ENCODE measurements around the gene GSTT2.

The GSTT2 gene

DNA sequence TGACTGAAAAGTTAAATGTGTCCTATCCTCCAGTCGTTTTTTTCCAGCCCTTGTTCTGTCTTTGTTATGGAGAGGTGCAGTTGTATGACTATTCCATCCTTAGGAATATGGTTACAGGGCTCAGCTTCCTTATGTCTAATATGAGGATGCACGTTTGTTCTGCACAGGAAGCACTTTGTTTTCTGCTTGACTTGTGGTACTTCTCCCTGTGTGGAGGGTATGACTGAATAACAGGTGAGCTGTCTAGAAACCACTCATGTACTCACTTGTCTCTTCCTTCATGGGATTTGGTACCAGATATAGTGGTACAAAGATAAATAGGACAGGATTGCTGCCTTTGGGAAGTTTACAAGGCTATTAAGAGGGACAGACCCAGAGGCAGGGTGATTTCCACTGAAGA, 48.6 kb downstream of the GSTT2 start:
- no peak overlapping the region for H3K4me3 ChIP-seq (ENCODE audit: low read length)
- TF ChIP-seq, protein P1, sequence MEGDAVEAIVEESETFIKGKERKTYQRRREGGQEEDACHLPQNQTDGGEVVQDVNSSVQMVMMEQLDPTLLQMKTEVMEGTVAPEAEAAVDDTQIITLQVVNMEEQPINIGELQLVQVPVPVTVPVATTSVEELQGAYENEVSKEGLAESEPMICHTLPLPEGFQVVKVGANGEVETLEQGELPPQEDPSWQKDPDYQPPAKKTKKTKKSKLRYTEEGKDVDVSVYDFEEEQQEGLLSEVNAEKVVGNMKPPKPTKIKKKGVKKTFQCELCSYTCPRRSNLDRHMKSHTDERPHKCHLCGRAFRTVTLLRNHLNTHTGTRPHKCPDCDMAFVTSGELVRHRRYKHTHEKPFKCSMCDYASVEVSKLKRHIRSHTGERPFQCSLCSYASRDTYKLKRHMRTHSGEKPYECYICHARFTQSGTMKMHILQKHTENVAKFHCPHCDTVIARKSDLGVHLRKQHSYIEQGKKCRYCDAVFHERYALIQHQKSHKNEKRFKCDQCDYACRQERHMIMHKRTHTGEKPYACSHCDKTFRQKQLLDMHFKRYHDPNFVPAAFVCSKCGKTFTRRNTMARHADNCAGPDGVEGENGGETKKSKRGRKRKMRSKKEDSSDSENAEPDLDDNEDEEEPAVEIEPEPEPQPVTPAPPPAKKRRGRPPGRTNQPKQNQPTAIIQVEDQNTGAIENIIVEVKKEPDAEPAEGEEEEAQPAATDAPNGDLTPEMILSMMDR (conservative IDR thresholded peaks at IDR 0.05; ENCODE audit: low read length): no peak
- DNase-seq (ENCODE audit: low read depth): no peak

DNA sequence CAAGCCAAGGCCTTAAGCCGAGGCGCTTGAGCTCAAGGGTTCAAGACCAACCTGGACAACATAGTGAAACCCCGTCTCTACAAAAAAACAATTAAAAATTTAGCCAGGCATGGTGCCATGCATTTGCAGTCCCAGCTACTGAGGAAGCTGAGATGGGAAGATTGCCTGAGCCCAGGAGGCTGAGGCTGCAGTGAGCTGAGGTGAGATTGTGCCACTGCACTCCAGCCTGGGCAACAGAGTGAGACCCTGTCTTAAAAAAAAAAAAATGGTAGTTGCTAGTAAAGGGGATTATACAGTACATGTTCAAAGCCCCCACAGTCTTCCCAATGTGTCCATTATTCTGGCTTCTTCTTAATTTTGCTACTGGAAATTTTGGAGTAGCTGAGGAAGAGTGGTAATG, 49.4 kb downstream of the GSTT2 start:
- H3K4me3 ChIP-seq (ENCODE audit: low read length): no peak overlapping the region

DNA sequence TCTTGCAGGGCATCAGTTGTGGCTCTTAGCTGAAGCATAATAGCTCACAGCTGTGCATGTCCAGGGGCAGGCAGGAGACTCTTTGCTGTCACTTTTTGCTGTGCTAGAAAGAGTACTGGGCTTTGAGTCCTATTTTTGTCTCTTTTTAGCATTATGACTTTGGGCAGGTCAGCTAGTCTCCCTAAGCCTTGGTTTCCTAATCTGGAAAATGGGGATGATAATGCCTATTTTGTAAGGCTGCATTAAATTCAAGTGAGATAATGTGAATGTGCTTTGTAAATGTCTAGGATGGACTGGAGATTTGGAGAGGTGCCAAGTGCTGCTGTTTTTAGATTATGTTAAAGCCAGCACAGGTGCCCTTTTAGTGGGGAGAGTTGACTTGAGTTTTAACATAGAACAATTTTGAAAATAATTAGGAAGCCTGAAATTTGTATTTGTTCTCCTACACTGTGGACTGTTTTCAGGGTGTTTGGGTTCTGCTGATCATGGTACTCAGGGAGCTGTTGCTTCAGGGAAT, 50.3 kb downstream of the GSTT2 start:
- TF ChIP-seq, protein P1 (conservative IDR thresholded peaks at IDR 0.05; ENCODE audit: low read length): no peak
- no peak for DNase-seq (ENCODE audit: low read depth)
- no peak overlapping the region for H3K4me3 ChIP-seq (ENCODE audit: low read length)

More for the DNA sequence above, 49.4 kb downstream of the GSTT2 start:
- TF ChIP-seq, protein P1 (conservative IDR thresholded peaks at IDR 0.05; ENCODE audit: low read length): no peak
- no peak for DNase-seq (ENCODE audit: low read depth)
